Type B pancreatic cell (in vitro differentiated cells): ENCODE data around the gene FOXC2. TPM values are rescaled to one million over a fixed set of nuclear protein-coding genes. Genes with fewer than 3 reads are reported as not detected.

ENCODE experiments used
- DNase-seq: peaks from one replicate; pipeline ENCODE4 v3.0.0; 2021; ENCODE audit warnings: mixed read lengths; ENCODE audit not compliant: unreplicated experiment; ENCODE audit errors: extremely low spot score
- H3K27ac Mint-ChIP-seq: 2 replicates; pipeline ENCODE4 v1.8.0; 2021; ENCODE audit warnings: mild to moderate bottlenecking, mixed read lengths
- H3K27me3 Mint-ChIP-seq: 2 replicates; pipeline ENCODE4 v1.8.0; 2021; ENCODE audit warnings: mixed read lengths
- H3K36me3 Mint-ChIP-seq: 2 replicates; pipeline ENCODE4 v1.8.0; 2021; ENCODE audit warnings: mixed read lengths
- H3K4me1 Mint-ChIP-seq: one replicate; pipeline ENCODE4 v1.8.0; 2021; ENCODE audit warnings: mixed read lengths; ENCODE audit not compliant: unreplicated experiment
- H3K4me3 Mint-ChIP-seq: 2 replicates; pipeline ENCODE4 v1.8.0; 2021; ENCODE audit warnings: mild to moderate bottlenecking, mixed read lengths
- H3K9me3 Mint-ChIP-seq: 2 replicates; pipeline ENCODE4 v1.8.0; 2021; ENCODE audit warnings: mixed read lengths
- total RNA-seq: library from RNA; stranded (reverse); gene quantifications from 2 replicates; pipeline ENCODE4 v1.2.1, GENCODE V29; 2021; ENCODE audit warnings: low replicate concordance
- TF ChIP-seq, protein P1 (sequence below): fragments of 200-600 bp; sonication (generic); conservative IDR thresholded peaks from 2 replicates; pipeline ENCODE4 v1.5.0; 2021; ENCODE audit warnings: antibody characterized with exemption, mild to moderate bottlenecking

Gene FOXC2
- total RNA-seq, 1 donor from 2014 or later, result 11.3 TPM

DNA sequence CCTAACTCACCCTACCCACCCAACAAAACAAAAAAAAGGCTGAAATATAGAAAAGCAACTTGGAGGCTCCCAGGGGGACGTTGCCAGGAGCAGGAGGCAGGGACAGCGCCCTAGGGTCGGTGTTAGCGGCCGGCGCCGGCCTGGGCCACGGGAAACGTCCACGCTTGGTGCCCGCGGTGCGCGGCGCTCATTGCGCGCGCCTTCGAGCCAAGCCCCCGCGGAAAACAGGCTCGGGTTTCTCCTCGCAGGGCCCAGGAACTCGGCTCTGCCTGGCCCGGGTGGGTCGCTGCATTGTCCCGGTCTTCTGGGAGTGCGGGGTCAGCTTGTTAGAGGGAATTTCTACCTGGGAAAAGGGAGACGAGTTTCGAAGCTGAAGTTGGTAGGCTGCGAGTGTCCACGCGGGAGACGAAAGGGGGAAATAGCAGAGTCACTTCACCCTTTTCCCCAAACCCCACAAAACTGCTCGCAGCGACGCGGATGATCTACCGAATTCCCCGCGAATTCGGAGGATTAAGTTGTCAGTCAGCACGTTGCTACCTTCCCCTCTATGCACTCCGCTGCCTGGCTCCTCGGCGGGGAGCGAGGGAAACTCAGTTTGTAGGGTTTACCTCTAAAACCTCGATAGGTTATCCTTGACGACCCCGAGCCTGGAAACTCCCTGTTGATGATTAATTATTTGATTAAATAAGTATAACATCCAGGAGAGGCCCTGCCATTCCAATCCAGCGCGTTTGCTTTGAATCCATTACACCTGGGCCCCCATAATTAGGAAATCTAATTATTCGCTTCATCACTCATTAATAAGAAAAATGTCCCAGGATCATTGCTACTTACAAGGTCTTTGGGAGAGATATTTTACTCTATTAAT lies 751 bp upstream of the FOXC2 start:
- DNase-seq, result no peak
- peaks cover 70% of the 10 kb centered on the region for H3K27me3 Mint-ChIP-seq
- no peaks in the 10 kb centered on the region for H3K9me3 Mint-ChIP-seq

DNA sequence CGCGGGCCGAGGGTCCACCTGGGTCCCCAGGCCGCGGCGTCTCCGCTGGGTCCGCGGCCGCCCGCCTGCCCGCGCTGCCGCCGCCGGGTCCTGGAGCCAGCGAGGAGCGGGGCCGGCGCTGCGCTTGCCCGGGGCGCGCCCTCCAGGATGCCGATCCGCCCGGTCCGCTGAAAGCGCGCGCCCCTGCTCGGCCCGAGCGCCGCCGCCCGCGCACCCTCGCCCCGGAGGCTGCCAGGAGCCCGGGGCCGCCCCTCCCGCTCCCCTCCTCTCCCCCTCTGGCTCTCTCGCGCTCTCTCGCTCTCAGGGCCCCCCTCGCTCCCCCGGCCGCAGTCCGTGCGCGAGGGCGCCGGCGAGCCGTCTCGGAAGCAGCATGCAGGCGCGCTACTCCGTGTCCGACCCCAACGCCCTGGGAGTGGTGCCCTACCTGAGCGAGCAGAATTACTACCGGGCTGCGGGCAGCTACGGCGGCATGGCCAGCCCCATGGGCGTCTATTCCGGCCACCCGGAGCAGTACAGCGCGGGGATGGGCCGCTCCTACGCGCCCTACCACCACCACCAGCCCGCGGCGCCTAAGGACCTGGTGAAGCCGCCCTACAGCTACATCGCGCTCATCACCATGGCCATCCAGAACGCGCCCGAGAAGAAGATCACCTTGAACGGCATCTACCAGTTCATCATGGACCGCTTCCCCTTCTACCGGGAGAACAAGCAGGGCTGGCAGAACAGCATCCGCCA lies 504 bp downstream of the FOXC2 start:
- peak overlapping the region; percentile 63 for H3K27ac Mint-ChIP-seq
- peaks cover 10% of the 10 kb centered on the region for H3K36me3 Mint-ChIP-seq
- H3K4me1 Mint-ChIP-seq, result peaks cover 33% of the 10 kb centered on the region
- H3K4me3 Mint-ChIP-seq, result peak overlapping the region; percentile 89
- H3K9me3 Mint-ChIP-seq, result no peaks in the 10 kb centered on the region
- DNase-seq, result no peak
- peaks cover 80% of the 10 kb centered on the region for H3K27me3 Mint-ChIP-seq
- TF ChIP-seq, protein P1, sequence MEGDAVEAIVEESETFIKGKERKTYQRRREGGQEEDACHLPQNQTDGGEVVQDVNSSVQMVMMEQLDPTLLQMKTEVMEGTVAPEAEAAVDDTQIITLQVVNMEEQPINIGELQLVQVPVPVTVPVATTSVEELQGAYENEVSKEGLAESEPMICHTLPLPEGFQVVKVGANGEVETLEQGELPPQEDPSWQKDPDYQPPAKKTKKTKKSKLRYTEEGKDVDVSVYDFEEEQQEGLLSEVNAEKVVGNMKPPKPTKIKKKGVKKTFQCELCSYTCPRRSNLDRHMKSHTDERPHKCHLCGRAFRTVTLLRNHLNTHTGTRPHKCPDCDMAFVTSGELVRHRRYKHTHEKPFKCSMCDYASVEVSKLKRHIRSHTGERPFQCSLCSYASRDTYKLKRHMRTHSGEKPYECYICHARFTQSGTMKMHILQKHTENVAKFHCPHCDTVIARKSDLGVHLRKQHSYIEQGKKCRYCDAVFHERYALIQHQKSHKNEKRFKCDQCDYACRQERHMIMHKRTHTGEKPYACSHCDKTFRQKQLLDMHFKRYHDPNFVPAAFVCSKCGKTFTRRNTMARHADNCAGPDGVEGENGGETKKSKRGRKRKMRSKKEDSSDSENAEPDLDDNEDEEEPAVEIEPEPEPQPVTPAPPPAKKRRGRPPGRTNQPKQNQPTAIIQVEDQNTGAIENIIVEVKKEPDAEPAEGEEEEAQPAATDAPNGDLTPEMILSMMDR, result no peak

More for the DNA sequence above, 751 bp upstream of the FOXC2 start:
- H3K4me1 Mint-ChIP-seq, result peaks cover 26% of the 10 kb centered on the region
- TF ChIP-seq, protein P1, result no peak
- peak overlapping the region; percentile 75 for H3K4me3 Mint-ChIP-seq
- H3K36me3 Mint-ChIP-seq, result peaks cover 6% of the 10 kb centered on the region
- peak overlapping the region; percentile 29 for H3K27ac Mint-ChIP-seq

DNA sequence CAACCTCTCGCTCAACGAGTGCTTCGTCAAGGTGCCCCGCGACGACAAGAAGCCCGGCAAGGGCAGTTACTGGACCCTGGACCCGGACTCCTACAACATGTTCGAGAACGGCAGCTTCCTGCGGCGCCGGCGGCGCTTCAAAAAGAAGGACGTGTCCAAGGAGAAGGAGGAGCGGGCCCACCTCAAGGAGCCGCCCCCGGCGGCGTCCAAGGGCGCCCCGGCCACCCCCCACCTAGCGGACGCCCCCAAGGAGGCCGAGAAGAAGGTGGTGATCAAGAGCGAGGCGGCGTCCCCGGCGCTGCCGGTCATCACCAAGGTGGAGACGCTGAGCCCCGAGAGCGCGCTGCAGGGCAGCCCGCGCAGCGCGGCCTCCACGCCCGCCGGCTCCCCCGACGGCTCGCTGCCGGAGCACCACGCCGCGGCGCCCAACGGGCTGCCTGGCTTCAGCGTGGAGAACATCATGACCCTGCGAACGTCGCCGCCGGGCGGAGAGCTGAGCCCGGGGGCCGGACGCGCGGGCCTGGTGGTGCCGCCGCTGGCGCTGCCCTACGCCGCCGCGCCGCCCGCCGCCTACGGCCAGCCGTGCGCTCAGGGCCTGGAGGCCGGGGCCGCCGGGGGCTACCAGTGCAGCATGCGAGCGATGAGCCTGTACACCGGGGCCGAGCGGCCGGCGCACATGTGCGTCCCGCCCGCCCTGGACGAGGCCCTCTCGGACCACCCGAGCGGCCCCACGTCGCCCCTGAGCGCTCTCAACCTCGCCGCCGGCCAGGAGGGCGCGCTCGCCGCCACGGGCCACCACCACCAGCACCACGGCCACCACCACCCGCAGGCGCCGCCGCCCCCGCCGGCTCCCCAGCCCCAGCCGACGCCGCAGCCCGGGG lies 1.3 kb downstream of the FOXC2 start:
- peaks cover 33% of the 10 kb centered on the region for H3K4me1 Mint-ChIP-seq
- H3K27me3 Mint-ChIP-seq, result peaks cover 87% of the 10 kb centered on the region
- H3K27ac Mint-ChIP-seq, result peak overlapping the region; percentile 63
- no peaks in the 10 kb centered on the region for H3K9me3 Mint-ChIP-seq
- peaks cover 10% of the 10 kb centered on the region for H3K36me3 Mint-ChIP-seq
- H3K4me3 Mint-ChIP-seq, result peak overlapping the region; percentile 89
- no peak for DNase-seq
- TF ChIP-seq, protein P1, result no peak

DNA sequence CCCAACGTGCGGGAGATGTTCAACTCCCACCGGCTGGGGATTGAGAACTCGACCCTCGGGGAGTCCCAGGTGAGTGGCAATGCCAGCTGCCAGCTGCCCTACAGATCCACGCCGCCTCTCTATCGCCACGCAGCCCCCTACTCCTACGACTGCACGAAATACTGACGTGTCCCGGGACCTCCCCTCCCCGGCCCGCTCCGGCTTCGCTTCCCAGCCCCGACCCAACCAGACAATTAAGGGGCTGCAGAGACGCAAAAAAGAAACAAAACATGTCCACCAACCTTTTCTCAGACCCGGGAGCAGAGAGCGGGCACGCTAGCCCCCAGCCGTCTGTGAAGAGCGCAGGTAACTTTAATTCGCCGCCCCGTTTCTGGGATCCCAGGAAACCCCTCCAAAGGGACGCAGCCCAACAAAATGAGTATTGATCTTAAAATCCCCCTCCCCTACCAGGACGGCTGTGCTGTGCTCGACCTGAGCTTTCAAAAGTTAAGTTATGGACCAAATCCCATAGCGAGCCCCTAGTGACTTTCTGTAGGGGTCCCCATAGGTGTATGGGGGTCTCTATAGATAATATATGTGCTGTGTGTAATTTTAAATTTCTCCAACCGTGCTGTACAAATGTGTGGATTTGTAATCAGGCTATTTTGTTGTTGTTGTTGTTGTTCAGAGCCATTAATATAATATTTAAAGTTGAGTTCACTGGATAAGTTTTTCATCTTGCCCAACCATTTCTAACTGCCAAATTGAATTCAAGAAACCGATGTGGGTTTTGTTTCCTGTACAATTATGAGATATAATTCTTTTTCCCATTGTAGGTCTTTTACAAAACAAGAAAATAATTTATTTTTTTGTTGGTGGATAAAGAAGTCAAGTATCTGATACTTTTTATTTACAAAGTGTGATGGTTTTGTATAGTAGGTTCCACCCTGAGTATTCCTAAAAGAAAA lies 2.3 kb downstream of the FOXC2 start:
- DNase-seq, result no peak
- TF ChIP-seq, protein P1, result no peak
- H3K4me3 Mint-ChIP-seq, result peak overlapping the region; percentile 86

More for the DNA sequence above, 2.3 kb downstream of the FOXC2 start:
- H3K4me1 Mint-ChIP-seq, result peaks cover 28% of the 10 kb centered on the region
- peaks cover 10% of the 10 kb centered on the region for H3K36me3 Mint-ChIP-seq
- H3K27ac Mint-ChIP-seq, result no peak overlapping the region
- peaks cover 88% of the 10 kb centered on the region for H3K27me3 Mint-ChIP-seq
- no peaks in the 10 kb centered on the region for H3K9me3 Mint-ChIP-seq
